AG10803 (cell line): ENCODE results near the gene RIMBP2.

Experiments used
- DNase-seq: peaks from one replicate; pipeline ENCODE4 v3.0.0; 2010; ENCODE audit warnings: low read depth
- H3K4me3 ChIP-seq: 2 replicates; pipeline ENCODE4 v1.5.1; 2011; ENCODE audit warnings: mild to moderate bottlenecking, low read length, control low read depth
- CTCF ChIP-seq: conservative IDR thresholded peaks from 2 replicates; pipeline ENCODE4 v1.5.1; 2011; ENCODE audit warnings: mild to moderate bottlenecking, low read length, control low read depth, inconsistent platforms

Gene RIMBP2

GRCh38 chr12:130686511-130686991 lies 29.5 kb downstream of the RIMBP2 start:
- no peak for TF ChIP-seq CTCF
- H3K4me3 ChIP-seq = no peak overlapping the region
- no peak for DNase-seq

DNA sequence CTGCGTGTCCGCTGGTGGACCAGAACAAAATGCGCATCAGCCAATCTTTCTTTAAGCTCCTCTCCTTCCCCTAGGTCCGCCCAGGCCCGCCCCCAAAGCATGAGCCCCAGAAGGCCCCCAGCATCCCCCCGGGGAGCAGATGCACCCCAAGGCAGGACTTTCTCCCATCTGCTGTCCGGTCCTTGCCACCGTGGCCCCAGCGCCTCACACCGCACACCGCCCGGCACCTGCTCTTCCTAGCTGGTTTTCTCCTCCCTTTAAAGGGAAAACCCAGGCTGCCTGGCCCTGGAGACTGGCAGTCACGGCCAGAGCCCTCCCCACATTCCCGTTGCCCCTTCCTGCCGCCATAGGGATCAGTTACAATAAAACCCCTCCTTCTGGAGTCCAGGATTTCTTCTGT lies 30.2 kb downstream of the RIMBP2 start:
- DNase-seq = no peak
- TF ChIP-seq CTCF = no peak
- no peak overlapping the region for H3K4me3 ChIP-seq

GRCh38 chr12:130685250-130685787 lies 30.8 kb downstream of the RIMBP2 start:
- no peak overlapping the region for H3K4me3 ChIP-seq
- TF ChIP-seq CTCF = no peak
- DNase-seq = no peak

DNA sequence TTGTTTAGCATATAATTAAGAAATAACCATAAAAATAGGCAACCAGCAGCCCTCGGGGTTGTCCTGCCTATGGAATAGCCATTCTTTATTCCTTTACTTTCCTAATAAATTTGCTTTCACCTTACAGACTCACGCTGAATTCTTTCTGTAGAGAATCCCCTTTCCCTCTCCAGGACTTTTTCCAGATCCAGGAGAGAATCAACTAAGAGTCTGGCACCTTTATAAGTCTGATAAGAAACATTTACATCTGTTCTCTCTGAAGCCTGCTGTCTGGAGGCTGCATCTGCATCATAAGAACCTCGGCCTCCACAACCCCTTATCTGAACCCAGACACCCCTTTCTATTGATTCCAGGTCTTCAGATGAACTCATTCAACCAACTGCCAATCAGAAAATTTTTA lies 32.3 kb downstream of the RIMBP2 start:
- no peak overlapping the region for H3K4me3 ChIP-seq
- DNase-seq = no peak
- TF ChIP-seq CTCF = no peak

DNA sequence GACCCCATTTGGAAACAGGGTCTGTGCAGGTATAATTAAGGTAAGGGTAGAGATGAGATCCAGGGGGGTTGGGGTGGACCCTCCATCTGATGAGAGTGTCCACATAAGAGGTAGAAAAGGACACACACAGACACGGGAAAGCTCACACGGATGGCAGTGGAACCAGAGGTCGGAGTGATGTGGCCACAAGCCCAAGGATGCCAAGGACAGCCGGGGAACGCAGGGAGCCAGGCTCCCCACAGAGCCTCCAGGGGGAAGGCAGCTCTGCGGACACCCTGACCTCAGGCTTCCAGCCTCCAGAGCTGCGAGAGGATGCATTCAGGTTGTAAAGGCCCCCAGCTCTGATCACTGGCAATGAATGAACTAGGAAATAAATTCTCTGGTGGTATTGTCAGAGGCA lies 33.0 kb downstream of the RIMBP2 start:
- H3K4me3 ChIP-seq = no peak overlapping the region
- no peak for TF ChIP-seq CTCF
- DNase-seq = no peak

- no peak overlapping the region for H3K4me3 ChIP-seq
- DNase-seq = no peak
- no peak for TF ChIP-seq CTCF
Observed at GRCh38 chr12:130680451-130680990, 35.6 kb downstream of the RIMBP2 start.

- H3K4me3 ChIP-seq = no peak overlapping the region
- no peak for DNase-seq
- TF ChIP-seq CTCF = no peak
Observed at GRCh38 chr12:130677957-130678558, 38.0 kb downstream of the RIMBP2 start.
